ENCODE results near the gene PACS1. TPM values are rescaled to one million over a fixed set of nuclear protein-coding genes. Genes with fewer than 3 reads are reported as not detected.
A peak's percentile ranks its signal among the peaks of the same experiment; 100 is the strongest.

PACS1 gene
- total RNA-seq, 6 experiments from 2014 or later: 5.8 to 23.7 (median 12.5) TPM

DNA sequence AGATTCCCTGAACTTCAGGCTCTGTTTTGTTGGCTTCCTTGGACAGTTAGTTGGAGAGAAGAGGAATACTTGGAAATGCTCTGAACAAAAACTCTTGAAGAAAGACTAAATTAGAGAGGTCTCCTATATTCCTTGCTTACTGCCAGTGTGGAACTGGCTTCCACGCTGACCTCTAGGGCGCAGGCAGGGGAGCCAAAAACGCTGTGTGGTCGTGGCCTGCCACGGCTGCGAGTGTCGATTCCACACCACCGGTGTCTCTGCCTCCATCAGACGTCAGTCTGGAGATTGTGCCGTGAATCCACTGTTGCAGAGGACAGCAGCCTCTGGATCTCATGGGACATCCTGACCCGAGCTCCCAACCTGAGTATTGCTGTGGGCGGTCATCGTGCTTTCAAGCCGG lies 160.9 kb downstream of the PACS1 start:
- no peak for DNase-seq
- WGBS (ENCODE audit: insufficient coverage, low coverage, low lambda C conversion rate, missing lambda C conversion rate): 95% methylated on average over 14 of the region's 14 CpGs
- no peaks in the 10 kb centered on the region for H3K27me3 ChIP-seq
- no peak overlapping the region for H3K4me3 ChIP-seq
- no peaks in the 10 kb centered on the region for H3K9me3 ChIP-seq
- no peaks in the 10 kb centered on the region for H3K4me1 ChIP-seq
- intact Hi-C loops (cut with DNase I): no loop called here
- peaks cover 0 to 5% (median 1%) of the 10 kb centered on the region in 4 donors for H3K36me3 ChIP-seq
- ATAC-seq: no peak
- H3K27ac ChIP-seq: no peak overlapping the region
- no peak for TF ChIP-seq POLR2A (IDR thresholded peaks at IDR 0.05)
- TF ChIP-seq, protein P1, sequence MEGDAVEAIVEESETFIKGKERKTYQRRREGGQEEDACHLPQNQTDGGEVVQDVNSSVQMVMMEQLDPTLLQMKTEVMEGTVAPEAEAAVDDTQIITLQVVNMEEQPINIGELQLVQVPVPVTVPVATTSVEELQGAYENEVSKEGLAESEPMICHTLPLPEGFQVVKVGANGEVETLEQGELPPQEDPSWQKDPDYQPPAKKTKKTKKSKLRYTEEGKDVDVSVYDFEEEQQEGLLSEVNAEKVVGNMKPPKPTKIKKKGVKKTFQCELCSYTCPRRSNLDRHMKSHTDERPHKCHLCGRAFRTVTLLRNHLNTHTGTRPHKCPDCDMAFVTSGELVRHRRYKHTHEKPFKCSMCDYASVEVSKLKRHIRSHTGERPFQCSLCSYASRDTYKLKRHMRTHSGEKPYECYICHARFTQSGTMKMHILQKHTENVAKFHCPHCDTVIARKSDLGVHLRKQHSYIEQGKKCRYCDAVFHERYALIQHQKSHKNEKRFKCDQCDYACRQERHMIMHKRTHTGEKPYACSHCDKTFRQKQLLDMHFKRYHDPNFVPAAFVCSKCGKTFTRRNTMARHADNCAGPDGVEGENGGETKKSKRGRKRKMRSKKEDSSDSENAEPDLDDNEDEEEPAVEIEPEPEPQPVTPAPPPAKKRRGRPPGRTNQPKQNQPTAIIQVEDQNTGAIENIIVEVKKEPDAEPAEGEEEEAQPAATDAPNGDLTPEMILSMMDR (IDR thresholded peaks at IDR 0.05): no peak

- no peaks in the 10 kb centered on the region for H3K4me1 ChIP-seq
- no peak overlapping the region for H3K27ac ChIP-seq
- no peak overlapping the region for H3K4me3 ChIP-seq
- no peak for TF ChIP-seq POLR2A (IDR thresholded peaks at IDR 0.05)
- TF ChIP-seq, protein P1 (IDR thresholded peaks at IDR 0.05): no peak
- H3K9me3 ChIP-seq: no peaks in the 10 kb centered on the region
- DNase-seq: no peak
- H3K36me3 ChIP-seq: peaks cover 0 to 5% (median 1%) of the 10 kb centered on the region in 4 donors
- H3K27me3 ChIP-seq: no peaks in the 10 kb centered on the region
- ATAC-seq: no peak
- 93% methylated on average over 7 of the region's 7 CpGs for WGBS (ENCODE audit: insufficient coverage, low coverage, low lambda C conversion rate, missing lambda C conversion rate)
- intact Hi-C loops (cut with DNase I): no loop called here
These were observed 161.5 kb downstream of the PACS1 start for GRCh38 chr11:66231561-66231960.

DNA sequence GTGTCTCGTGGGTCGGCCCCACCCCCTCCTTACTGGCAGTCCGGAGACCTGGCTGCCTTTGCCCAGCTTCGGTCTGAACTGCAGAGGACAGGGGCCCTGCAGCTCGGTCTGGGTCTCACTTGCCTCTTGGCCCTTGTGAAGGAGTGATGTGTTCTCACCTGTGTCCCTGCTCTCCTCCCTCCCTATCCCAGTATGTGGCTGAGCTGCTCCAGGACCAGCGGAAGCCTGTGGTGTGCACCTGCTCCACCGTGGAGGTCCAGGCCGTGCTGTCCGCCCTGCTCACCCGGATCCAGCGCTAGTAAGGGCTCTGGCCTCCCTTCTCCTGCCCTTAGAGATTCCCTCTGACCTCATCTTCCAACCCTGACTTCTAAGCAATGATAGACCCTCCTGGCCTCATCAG lies 162.7 kb downstream of the PACS1 start:
- H3K9me3 ChIP-seq: no peaks in the 10 kb centered on the region
- WGBS (ENCODE audit: insufficient coverage, low coverage, low lambda C conversion rate, missing lambda C conversion rate): no CpG with 5 or more reads among the region's 11 CpGs
- no peak for TF ChIP-seq POLR2A (IDR thresholded peaks at IDR 0.05)
- TF ChIP-seq, protein P1 (IDR thresholded peaks at IDR 0.05): no peak
- H3K4me1 ChIP-seq: no peaks in the 10 kb centered on the region
- H3K27ac ChIP-seq: no peak overlapping the region
- DNase-seq: no peak
- no peak overlapping the region for H3K4me3 ChIP-seq
- peak in 1 of 4 donors; percentile 11 for ATAC-seq
- H3K36me3 ChIP-seq: peaks cover 0 to 5% (median 1%) of the 10 kb centered on the region in 4 donors
- no peaks in the 10 kb centered on the region for H3K27me3 ChIP-seq
- intact Hi-C loops (cut with DNase I): no loop called here

- Histone ChIP-seq H3K27me3 (no peaks in the 10 kb centered on the region), H3K4me3 (no peak overlapping the region), H3K4me1 (no peaks in the 10 kb centered on the region), H3K27ac (no peak overlapping the region), H3K36me3 (peaks cover 0 to 3% (median under 1%) of the 10 kb centered on the region in 4 donors), H3K9me3 (no peaks in the 10 kb centered on the region)
- TF ChIP-seq POLR2A (IDR thresholded peaks at IDR 0.05): no peak
- TF ChIP-seq, protein P1 (IDR thresholded peaks at IDR 0.05): no peak
- intact Hi-C loops (cut with DNase I): no loop called here
- 83% methylated on average over 4 of the region's 5 CpGs for WGBS (ENCODE audit: insufficient coverage, low coverage, low lambda C conversion rate, missing lambda C conversion rate)
- DNase-seq: no peak
- ATAC-seq: no peak
These were observed 163.2 kb downstream of the PACS1 start for GRCh38 chr11:66233301-66233700.

DNA sequence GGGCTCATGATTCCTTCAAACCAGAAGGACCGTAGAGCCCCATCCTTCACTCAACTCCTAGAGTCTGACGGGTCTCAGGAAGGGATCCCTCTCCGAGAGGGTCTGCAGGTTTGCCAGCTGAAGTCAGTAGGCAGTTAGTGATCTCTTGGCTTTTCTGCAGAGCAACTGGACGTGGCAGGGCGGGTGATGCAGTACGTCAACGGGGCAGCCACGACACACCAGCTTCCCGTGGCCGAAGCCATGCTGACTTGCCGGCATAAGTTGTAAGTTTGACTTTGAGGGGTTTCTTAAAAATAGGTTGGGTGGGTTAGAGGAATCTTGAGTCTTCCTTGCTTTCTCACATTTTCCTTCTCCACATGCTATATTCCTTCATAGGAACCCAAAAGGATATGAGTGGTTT lies 165.1 kb downstream of the PACS1 start:
- intact Hi-C loops (cut with DNase I): no loop called here
- H3K27me3 ChIP-seq: no peaks in the 10 kb centered on the region
- no peaks in the 10 kb centered on the region for H3K9me3 ChIP-seq
- 98% methylated on average over 6 of the region's 11 CpGs for WGBS (ENCODE audit: insufficient coverage, low coverage, low lambda C conversion rate, missing lambda C conversion rate)
- H3K4me3 ChIP-seq: no peak overlapping the region
- TF ChIP-seq, protein P1 (IDR thresholded peaks at IDR 0.05): no peak
- ATAC-seq (no peak), DNase-seq (no peak)
- H3K36me3 ChIP-seq: peaks cover 0 to 3% (median 0%) of the 10 kb centered on the region in 4 donors
- no peak overlapping the region for H3K27ac ChIP-seq
- H3K4me1 ChIP-seq: no peaks in the 10 kb centered on the region

All from right lobe of liver (tissue), 6 donors.